Vagina (tissue), 2 donors: ENCODE results near the gene DKKL1. TPM values are rescaled to one million over a fixed set of nuclear protein-coding genes. Genes with fewer than 3 reads are reported as not detected.
"Not testable (repeated sequence)": the region's sequence is repeated elsewhere in the genome, so short reads cannot be mapped to it uniquely, and the experiment has no call there.

ENCODE experiments used
- DNase-seq, 2 donors: peaks; one replicate each; pipeline ENCODE4 v3.0.0-alpha.2; 2017; ENCODE audit errors: extremely low spot score in 2 of 2
- H3K27ac ChIP-seq: fragments of 200-600 bp; sonication (generic); one replicate; pipeline ENCODE4 v1.5.1; 2019
- H3K27me3 ChIP-seq: fragments of 200-600 bp; sonication (generic); one replicate; pipeline ENCODE4 v1.5.1; 2019
- H3K36me3 ChIP-seq, 2 donors: fragments of 200-600 bp; sonication (generic); one replicate each; pipeline ENCODE4 v1.5.1; 2017 to 2019
- H3K4me1 ChIP-seq: fragments of 200-600 bp; sonication (generic); one replicate; pipeline ENCODE4 v1.5.1; 2019
- H3K4me3 ChIP-seq, 2 donors: fragments of 200-600 bp; sonication (generic); 1 replicate in 1 of 2; 2 replicates in 1 of 2; pipeline ENCODE4 v1.5.1; 2016 to 2019
- H3K9me3 ChIP-seq: fragments of 200-600 bp; sonication (generic); one replicate; pipeline ENCODE4 v1.5.1; 2019
- CTCF ChIP-seq, 3 experiments: fragments of 450-650 bp in 2 of 3; fragments of 200-600 bp in 1 of 3; sonication (generic) in 1 of 3; IDR thresholded peaks; one replicate each; pipeline ENCODE4 v1.5.1; 2017 to 2019; ENCODE audit warnings: antibody characterized with exemption in 3 of 3, mild to moderate bottlenecking in 2 of 3, moderate library complexity in 2 of 3
- POLR2A ChIP-seq, 2 donors: fragments of 450-650 bp; IDR thresholded peaks; one replicate each; pipeline ENCODE4 v1.6.1; 2017; ENCODE audit warnings: antibody characterized with exemption in 2 of 2, mild to moderate bottlenecking in 2 of 2, moderate library complexity in 2 of 2
- POLR2AphosphoS5 ChIP-seq, 2 donors: sonication (generic); formaldehyde crosslinking; IDR thresholded peaks; one replicate each; pipeline ENCODE4 v1.9.0; 2017; ENCODE audit warnings: antibody characterized with exemption in 2 of 2, mild to moderate bottlenecking in 2 of 2, low read depth in 1 of 2; ENCODE audit not compliant: insufficient read depth in 1 of 2
- intact Hi-C: fragments of 100-400 bp; cut with DNase I; formaldehyde crosslinking; loops from one replicate; pipeline ENCODE4 v1.15.1; 2023
- total RNA-seq: library from RNA; depleted of rRNA; stranded (reverse); fragments of >200 nt; gene quantifications from one replicate; pipeline ENCODE4 v1.2.3, GENCODE V29; 2016

Gene DKKL1
- total RNA-seq, 1 donor from 2014 or later = not detected

- no peaks in the 10 kb centered on the region for H3K27me3 ChIP-seq
- H3K4me3 ChIP-seq = peak overlapping the region; percentile 41 to 70
- H3K4me1 ChIP-seq = peaks cover 28% of the 10 kb centered on the region
- H3K9me3 ChIP-seq = no peaks in the 10 kb centered on the region
- H3K27ac ChIP-seq = peak overlapping the region; percentile 95
- H3K36me3 ChIP-seq = peaks cover 0 to 5% of the 10 kb centered on the region in 2 donors
- no peak for TF ChIP-seq POLR2AphosphoS5 (IDR thresholded peaks at IDR 0.05; ENCODE audit: insufficient read depth in 1 of 2, low read depth in 1 of 2)
- no peak for TF ChIP-seq POLR2A (IDR thresholded peaks at IDR 0.05)
- no peak for DNase-seq
- intact Hi-C loops = loop anchor here (10.0 kb wide), 1 partner anchor 81 kb away; the partner anchor contains the start of gene SLC17A7
Observed at GRCh38 chr19:49364083-49364737, 533 bp downstream of the DKKL1 start.

GRCh38 chr19:49366110-49366509, 2.4 kb downstream of the DKKL1 start:
- Histone ChIP-seq H3K36me3 (no peaks in the 10 kb centered on the region), H3K27me3 (no peaks in the 10 kb centered on the region), H3K4me3 (no peak overlapping the region), H3K4me1 (peaks cover 14% of the 10 kb centered on the region), H3K27ac (no peak overlapping the region), H3K9me3 (no peaks in the 10 kb centered on the region)
- DNase-seq = no peak
- TF ChIP-seq POLR2AphosphoS5 (IDR thresholded peaks at IDR 0.05; ENCODE audit: insufficient read depth in 1 of 2, low read depth in 1 of 2) = no peak
- TF ChIP-seq CTCF (IDR thresholded peaks at IDR 0.05) = no peak
- no peak for TF ChIP-seq POLR2A (IDR thresholded peaks at IDR 0.05)
- intact Hi-C loops = loop anchor here (10.0 kb wide), 1 partner anchor 79 kb away; the partner anchor contains the start of gene SLC17A7

- no peaks in the 10 kb centered on the region for H3K4me1 ChIP-seq
- no peak overlapping the region for H3K4me3 ChIP-seq
- H3K27me3 ChIP-seq = no peaks in the 10 kb centered on the region
- intact Hi-C loops = loop anchor here (10.0 kb wide), 1 partner anchor 76 kb away; the partner anchor contains the start of gene SLC17A7
- H3K36me3 ChIP-seq = no peaks in the 10 kb centered on the region
- TF ChIP-seq POLR2A (IDR thresholded peaks at IDR 0.05) = no peak
- no peak for TF ChIP-seq POLR2AphosphoS5 (IDR thresholded peaks at IDR 0.05; ENCODE audit: insufficient read depth in 1 of 2, low read depth in 1 of 2)
- no peak for TF ChIP-seq CTCF (IDR thresholded peaks at IDR 0.05)
- H3K27ac ChIP-seq = no peak overlapping the region
- DNase-seq = no peak
- H3K9me3 ChIP-seq = no peaks in the 10 kb centered on the region
Observed at GRCh38 chr19:49368711-49369358, 5.2 kb downstream of the DKKL1 start.

- H3K4me3 ChIP-seq = no peak overlapping the region
- TF ChIP-seq CTCF (IDR thresholded peaks at IDR 0.05) = no peak
- TF ChIP-seq POLR2A (IDR thresholded peaks at IDR 0.05) = no peak
- no peak for TF ChIP-seq POLR2AphosphoS5 (IDR thresholded peaks at IDR 0.05; ENCODE audit: insufficient read depth in 1 of 2, low read depth in 1 of 2)
Observed at GRCh38 chr19:49371184-49371583, 7.5 kb downstream of the DKKL1 start.

GRCh38 chr19:49373174-49373573, 9.5 kb downstream of the DKKL1 start:
- H3K9me3 ChIP-seq, H3K4me1 ChIP-seq, H3K36me3 ChIP-seq, H3K27ac ChIP-seq, intact Hi-C loops, H3K4me3 ChIP-seq, H3K27me3 ChIP-seq, DNase-seq: not testable (repeated sequence)

More at GRCh38 chr19:49371184-49371583, 7.5 kb downstream of the DKKL1 start:
- no peaks in the 10 kb centered on the region for H3K36me3 ChIP-seq
- no peak for DNase-seq
- no peaks in the 10 kb centered on the region for H3K9me3 ChIP-seq
- H3K27me3 ChIP-seq = no peaks in the 10 kb centered on the region
- intact Hi-C loops = no loop called here
- no peak overlapping the region for H3K27ac ChIP-seq
- H3K4me1 ChIP-seq = no peaks in the 10 kb centered on the region
